ENCODE data around the gene MT2A. TPM values are rescaled to one million over a fixed set of nuclear protein-coding genes. Genes with fewer than 3 reads are reported as not detected.
A peak's percentile ranks its signal among the peaks of the same experiment; 100 is the strongest.

The MT2A gene
- total RNA-seq, 1 donor from 2014 or later, result 108 TPM

- intact Hi-C loops (cut with DNase I), result no loop called here
- no peak for DNase-seq (ENCODE audit: low spot score)
These were observed 14.7 kb upstream of the MT2A start for GRCh38 chr16:56593573-56594291.

- intact Hi-C loops (cut with DNase I), result no loop called here
- DNase-seq (ENCODE audit: low spot score), result no peak
These were observed 14.1 kb upstream of the MT2A start for GRCh38 chr16:56594292-56594619.

GRCh38 chr16:56600398-56600999, 7.9 kb upstream of the MT2A start:
- no peak for DNase-seq (ENCODE audit: low spot score)
- intact Hi-C loops (cut with DNase I), result loop anchor here (5.0 kb wide), 2 partner anchors 37 to 88 kb away; partner anchors contain the start of gene MT1A

- intact Hi-C loops (cut with DNase I), result loop anchor here (5.0 kb wide), 2 partner anchors 36 to 89 kb away; partner anchors contain the start of gene MT1A
- no peak for DNase-seq (ENCODE audit: low spot score)
These were observed 7.1 kb upstream of the MT2A start for GRCh38 chr16:56601325-56601724.

- no peak for DNase-seq (ENCODE audit: low spot score)
- intact Hi-C loops (cut with DNase I), result loop anchor here (1.0 to 5.0 kb wide), 3 partner anchors 34 to 98 kb away; partner anchors contain the start of gene MT1A
These were observed 4.8 kb upstream of the MT2A start for GRCh38 chr16:56603589-56603988.

- no peak for DNase-seq (ENCODE audit: low spot score)
- intact Hi-C loops (cut with DNase I), result loop anchor here (5.0 kb wide), 3 partner anchors 32 to 93 kb away; partner anchors contain the start of genes BBS2 and MT1A
These were observed 3.4 kb upstream of the MT2A start for GRCh38 chr16:56604966-56605365.

GRCh38 chr16:56605475-56605874, 2.9 kb upstream of the MT2A start:
- intact Hi-C loops (cut with DNase I), result loop anchor here (5.0 kb wide), 1 partner anchor 83 kb away; the partner anchor contains the start of gene BBS2
- DNase-seq (ENCODE audit: low spot score), result no peak

- DNase-seq (ENCODE audit: low spot score), result no peak
- intact Hi-C loops (cut with DNase I), result loop anchor here (5.0 kb wide), 1 partner anchor 84 kb away; the partner anchor contains the start of gene BBS2
These were observed 2.3 kb upstream of the MT2A start for GRCh38 chr16:56606071-56606475.

- intact Hi-C loops (cut with DNase I), result loop anchor here (5.0 kb wide), 1 partner anchor 84 kb away; the partner anchor contains the start of gene BBS2
- no peak for DNase-seq (ENCODE audit: low spot score)
These were observed 1.8 kb upstream of the MT2A start for GRCh38 chr16:56606476-56607108.

GRCh38 chr16:56607109-56607618, 1.2 kb upstream of the MT2A start:
- DNase-seq (ENCODE audit: low spot score), result peak; percentile 84
- intact Hi-C loops (cut with DNase I), result loop anchor here (5.0 kb wide), 1 partner anchor 85 kb away; the partner anchor contains the start of gene BBS2

- intact Hi-C loops (cut with DNase I), result loop anchor here (2.0 to 5.0 kb wide), 2 partner anchors 75 to 85 kb away; partner anchors contain the start of genes BBS2 and MT1X
These were observed 725 bp upstream of the MT2A start for GRCh38 chr16:56607675-56608042.

GRCh38 chr16:56608876-56609462, 585 bp downstream of the MT2A start:
- intact Hi-C loops (cut with DNase I), result loop anchor here (2.0 to 5.0 kb wide), 2 partner anchors 74 to 87 kb away; partner anchors contain the start of genes BBS2 and MT1X

More at GRCh38 chr16:56607675-56608042, 725 bp upstream of the MT2A start:
- no peak for DNase-seq (ENCODE audit: low spot score)

GRCh38 chr16:56609463-56609921, 1.1 kb downstream of the MT2A start:
- DNase-seq (ENCODE audit: low spot score), result no peak

More at GRCh38 chr16:56608876-56609462, 585 bp downstream of the MT2A start:
- no peak for DNase-seq (ENCODE audit: low spot score)

GRCh38 chr16:56610017-56610608, 1.7 kb downstream of the MT2A start:
- no peak for DNase-seq (ENCODE audit: low spot score)

More at GRCh38 chr16:56609463-56609921, 1.1 kb downstream of the MT2A start:
- intact Hi-C loops (cut with DNase I), result loop anchor here (2.0 to 5.0 kb wide), 2 partner anchors 73 to 87 kb away; partner anchors contain the start of genes BBS2 and MT1X

GRCh38 chr16:56610609-56611111, 2.3 kb downstream of the MT2A start:
- intact Hi-C loops (cut with DNase I), result loop anchor here (1.0 kb wide), 1 partner anchor 16 kb away; no protein-coding TSS in a partner anchor
- no peak for DNase-seq (ENCODE audit: low spot score)

More at GRCh38 chr16:56610017-56610608, 1.7 kb downstream of the MT2A start:
- intact Hi-C loops (cut with DNase I), result loop anchor here (1.0 kb wide), 1 partner anchor 16 kb away; no protein-coding TSS in a partner anchor

- intact Hi-C loops (cut with DNase I), result no loop called here
- DNase-seq (ENCODE audit: low spot score), result no peak
These were observed 3.0 kb downstream of the MT2A start for GRCh38 chr16:56611281-56611833.

GRCh38 chr16:56613706-56614105, 5.3 kb downstream of the MT2A start:
- intact Hi-C loops (cut with DNase I), result no loop called here
- DNase-seq (ENCODE audit: low spot score), result no peak

- intact Hi-C loops (cut with DNase I), result no loop called here
- no peak for DNase-seq (ENCODE audit: low spot score)
These were observed 6.2 kb downstream of the MT2A start for GRCh38 chr16:56614549-56614991.

All from cardiac septum (tissue), 1 donor.